DMS53 (cell line): Measurements from ENCODE around the gene SEL1L2.
A peak's percentile ranks its signal among the peaks of the same experiment; 100 is the strongest.

Experiments used
- DNase-seq: peaks from one replicate; lab custom pipeline; 2025; lab: John Stamatoyannopoulos, UW

SEL1L2 gene

GRCh38 chr20:13865156-13865555 is 125.3 kb downstream of the SEL1L2 start:
- DNase-seq, result no peak

DNA sequence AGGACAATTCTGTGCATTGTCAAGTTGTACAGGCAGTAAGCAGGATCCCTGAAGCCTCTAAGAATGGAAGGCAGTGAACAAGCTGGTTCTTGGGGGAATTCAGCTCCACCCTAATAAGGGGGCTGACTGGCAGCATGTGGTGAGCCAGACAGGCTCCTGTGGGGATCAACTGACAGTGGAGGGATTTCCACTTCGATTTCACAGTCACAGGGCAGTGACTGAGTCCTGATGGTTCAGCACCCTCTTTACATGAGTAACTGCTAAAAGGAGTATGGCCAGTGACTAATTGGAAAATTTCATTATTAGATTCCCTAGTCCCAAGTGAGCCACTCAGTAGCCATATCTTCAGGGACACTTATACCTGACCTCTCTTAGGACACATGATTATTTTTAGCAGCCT is 127.2 kb downstream of the SEL1L2 start:
- DNase-seq, result no peak

DNA sequence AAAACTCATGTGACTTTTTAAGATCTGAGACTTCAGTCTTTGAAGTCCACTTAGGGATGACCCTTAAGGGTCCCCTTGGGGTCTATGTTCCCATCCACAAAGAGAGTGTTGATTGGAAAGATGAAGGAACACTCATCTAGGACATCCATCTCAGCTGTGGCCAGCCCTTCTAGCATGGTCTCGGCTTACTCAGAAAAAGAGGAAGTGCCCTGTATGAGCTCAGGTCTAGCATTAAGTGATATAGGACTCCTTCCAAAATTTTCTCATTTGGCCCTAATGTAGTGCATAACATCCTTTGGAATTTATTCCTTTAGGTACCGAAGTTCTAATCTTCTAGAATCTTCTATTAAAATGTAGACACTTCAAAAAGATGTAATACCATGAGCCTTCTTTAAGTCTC is 128.2 kb downstream of the SEL1L2 start:
- DNase-seq, result no peak

GRCh38 chr20:13858871-13859270 is 131.5 kb downstream of the SEL1L2 start:
- no peak for DNase-seq

- DNase-seq, result no peak
These were observed 132.0 kb downstream of the SEL1L2 start for GRCh38 chr20:13858439-13858838.

GRCh38 chr20:13857961-13858360 is 132.5 kb downstream of the SEL1L2 start:
- no peak for DNase-seq

DNA sequence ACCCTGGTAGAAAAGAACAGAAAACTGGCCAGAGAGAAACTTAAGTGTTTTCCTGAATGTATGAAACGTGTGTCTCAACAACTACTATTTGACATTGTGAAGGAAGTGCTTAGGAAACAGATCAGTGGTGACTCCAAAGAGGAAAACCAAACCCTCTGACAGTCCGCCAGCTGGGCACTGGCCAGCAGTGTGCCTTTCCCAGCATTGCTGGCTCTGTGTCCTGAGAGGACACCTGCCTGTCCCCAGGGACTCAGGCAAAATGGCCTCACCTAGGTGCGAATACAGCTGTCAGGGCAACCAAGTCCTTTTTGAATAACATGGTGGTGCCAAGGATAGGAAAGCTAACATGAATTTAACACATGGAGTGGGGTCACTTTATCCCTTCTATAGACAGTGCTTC is 133.1 kb downstream of the SEL1L2 start:
- peak; percentile 9 for DNase-seq

DNA sequence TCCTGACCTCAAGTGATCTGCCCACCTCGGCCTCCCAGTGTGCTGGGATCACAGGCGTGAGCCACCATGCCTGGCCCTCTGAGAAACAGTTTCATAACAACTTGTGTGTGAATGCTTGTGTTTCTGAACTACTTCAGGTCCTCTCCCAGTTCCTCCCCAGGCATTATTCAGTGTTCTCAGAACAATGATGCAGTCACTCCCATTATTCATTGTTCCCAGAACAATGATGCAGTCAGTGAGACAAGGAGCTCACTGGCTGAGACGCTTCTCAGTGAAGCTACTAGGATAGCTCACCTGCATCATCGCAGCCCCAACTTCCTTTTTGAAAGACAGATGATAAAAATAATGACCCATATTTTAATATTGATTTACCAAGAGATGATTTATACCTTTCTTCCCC is 134.1 kb downstream of the SEL1L2 start:
- no peak for DNase-seq

DNA sequence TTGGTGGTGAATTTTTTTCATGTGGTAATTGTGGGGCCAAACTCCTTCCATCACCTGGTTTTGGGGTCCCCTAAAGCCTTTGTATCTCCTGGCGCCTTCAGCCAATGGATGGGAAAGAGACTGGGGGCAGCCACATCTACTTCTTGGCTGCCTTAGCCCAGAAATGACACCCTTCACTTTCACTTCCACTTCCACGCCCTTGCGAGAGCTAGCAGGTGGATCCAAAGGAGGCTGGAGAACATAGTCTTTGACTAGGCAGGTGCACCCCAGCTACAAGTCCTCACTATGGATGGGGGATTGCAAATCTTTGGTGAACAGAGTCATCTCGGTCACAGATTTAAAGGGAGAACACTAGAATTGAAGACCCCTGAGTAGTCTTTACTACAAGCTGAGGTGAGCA is 134.8 kb downstream of the SEL1L2 start:
- DNase-seq, result no peak

GRCh38 chr20:13852306-13852705 is 138.1 kb downstream of the SEL1L2 start:
- DNase-seq, result no peak

DNA sequence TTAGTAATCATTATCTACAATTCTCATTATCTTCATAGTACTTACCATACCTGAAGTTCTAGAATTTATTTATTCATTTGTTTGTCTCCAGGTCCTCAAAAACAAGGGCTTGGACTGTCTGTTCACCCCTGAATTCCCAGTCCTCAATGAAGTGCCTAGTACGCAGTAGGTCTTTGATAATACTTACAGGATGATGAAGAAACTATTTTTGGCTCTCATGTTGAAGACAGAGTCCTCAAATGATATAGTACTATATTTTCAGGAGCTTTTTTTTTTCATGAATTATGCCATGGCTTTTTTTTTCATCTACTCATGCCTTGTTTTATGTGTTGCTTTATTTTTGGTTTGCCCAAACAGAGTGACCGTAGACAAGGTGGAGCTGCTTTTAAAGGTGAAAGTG is 139.1 kb downstream of the SEL1L2 start:
- DNase-seq, result no peak

- DNase-seq, result no peak
These were observed 146.1 kb downstream of the SEL1L2 start for GRCh38 chr20:13844296-13844695.

DNA sequence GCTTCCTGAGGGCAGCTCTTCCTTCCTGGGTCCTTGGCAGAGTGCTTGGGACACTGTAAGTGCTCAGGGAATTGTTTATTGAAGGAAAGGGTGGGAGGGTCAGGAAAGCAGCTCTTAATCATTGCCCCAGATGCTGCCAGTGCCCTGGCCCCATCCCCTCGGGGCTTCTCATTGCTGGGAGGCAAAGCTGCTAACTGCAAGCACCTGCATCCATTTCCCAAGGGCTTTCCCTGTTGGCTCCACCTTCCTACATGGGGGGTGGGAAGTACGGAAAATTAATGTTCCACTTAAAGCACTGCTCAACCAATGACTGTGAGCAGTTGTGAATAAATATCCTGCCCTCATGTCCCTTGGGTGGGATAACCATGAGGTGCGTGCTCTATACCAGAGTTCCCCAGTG is 149.2 kb downstream of the SEL1L2 start:
- DNase-seq, result no peak

- DNase-seq, result no peak
These were observed 150.3 kb downstream of the SEL1L2 start for GRCh38 chr20:13840093-13840465.

- DNase-seq, result no peak
These were observed 150.9 kb downstream of the SEL1L2 start for GRCh38 chr20:13839421-13840092.

DNA sequence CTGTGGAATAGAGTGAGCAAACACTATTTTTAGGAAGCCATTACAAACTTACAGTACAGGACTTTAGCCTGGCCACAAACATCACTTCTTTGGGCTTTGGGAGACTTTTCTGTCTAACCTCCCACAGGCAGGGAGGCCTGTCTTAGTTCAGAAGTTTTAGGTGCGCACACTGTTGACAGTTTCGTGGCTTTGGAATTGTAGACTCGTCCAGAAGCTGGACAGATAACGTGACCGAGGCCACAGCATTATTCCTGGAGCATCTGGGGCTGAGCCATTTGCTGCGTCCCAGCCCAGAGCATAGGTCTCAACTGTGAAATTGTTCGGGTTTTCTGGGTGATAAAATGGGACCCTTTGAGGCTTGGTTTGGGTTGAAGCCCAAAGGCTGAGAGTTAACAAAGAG is 151.8 kb downstream of the SEL1L2 start:
- DNase-seq, result no peak

DNA sequence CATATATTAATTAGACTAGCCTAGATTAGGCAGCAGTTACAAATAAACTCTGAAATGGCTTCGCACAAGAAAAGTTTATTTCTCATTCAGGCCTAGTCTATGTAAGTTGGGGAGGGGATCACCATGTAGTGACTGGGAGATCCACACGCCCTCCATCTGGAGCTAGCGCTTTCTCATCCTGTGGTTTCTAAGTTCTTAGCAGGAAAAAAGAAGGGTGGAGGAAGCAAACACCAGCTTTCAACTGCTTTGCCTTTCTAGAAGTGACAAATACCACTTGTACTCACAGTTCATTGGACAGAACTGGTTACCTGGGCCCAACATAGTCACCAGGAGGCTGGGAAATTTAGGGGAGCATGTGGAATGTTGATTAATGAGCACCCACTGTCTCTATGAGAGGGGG is 158.9 kb downstream of the SEL1L2 start:
- DNase-seq, result no peak

GRCh38 chr20:13825465-13825864 is 164.9 kb downstream of the SEL1L2 start:
- no peak for DNase-seq

DNA sequence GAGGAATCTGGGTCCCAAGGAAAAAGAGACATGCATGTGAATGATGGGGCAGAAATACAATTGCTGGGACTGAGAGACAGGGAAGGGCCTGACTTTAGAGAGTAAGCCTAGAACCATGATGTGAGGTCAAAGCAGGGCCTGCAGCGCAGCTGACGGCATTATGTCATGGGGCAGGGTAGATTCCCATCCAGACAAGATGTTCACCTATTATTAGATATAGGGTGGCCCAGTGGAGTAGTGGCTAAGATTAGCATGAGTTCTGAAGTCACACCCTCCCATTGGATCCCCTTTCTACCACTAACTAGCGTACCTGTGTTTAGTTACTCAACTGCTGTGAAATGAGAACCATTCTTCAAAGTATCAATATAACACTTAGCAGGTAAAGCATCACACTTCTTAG is 166.0 kb downstream of the SEL1L2 start:
- DNase-seq, result no peak

GRCh38 chr20:13822459-13822858 is 168.0 kb downstream of the SEL1L2 start:
- peak; percentile 17 for DNase-seq

GRCh38 chr20:13821876-13822275 is 168.5 kb downstream of the SEL1L2 start:
- DNase-seq, result no peak

DNA sequence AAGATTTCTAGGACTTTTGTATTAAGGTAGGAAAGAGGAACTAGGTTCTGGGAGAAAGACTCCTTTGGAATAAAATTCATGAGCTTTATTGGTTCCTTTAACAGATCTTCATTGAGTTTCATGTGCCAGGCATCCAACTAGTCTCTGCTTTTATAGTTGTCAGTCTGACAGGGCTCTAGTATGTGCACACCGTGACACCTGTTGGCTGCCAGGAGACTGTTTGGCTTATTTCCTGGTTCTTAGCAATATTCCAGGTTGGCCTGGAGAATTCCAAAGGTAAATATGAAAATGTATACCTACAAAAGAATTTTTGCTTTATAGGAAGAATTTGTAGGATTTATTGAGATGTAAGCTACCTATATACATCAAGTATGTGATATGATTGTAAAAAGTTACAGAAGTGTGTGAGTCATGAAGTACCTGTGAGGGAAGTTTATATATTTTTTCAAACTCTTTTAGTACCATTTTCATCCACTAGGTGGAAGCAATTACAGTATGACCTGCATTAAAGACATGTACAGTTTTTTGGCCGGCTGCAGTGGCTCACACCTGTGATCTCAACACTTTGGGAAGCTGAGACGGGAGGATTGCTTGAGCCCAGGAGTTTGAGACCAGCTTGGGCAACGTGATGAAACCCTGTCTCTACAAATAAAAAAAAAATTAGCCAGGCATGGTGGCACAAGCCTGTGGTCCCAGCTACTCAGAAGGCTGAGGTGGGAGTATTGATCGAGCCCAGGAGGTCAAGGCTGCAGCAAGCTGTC is 170.3 kb downstream of the SEL1L2 start:
- DNase-seq, result peak; percentile 88

DNA sequence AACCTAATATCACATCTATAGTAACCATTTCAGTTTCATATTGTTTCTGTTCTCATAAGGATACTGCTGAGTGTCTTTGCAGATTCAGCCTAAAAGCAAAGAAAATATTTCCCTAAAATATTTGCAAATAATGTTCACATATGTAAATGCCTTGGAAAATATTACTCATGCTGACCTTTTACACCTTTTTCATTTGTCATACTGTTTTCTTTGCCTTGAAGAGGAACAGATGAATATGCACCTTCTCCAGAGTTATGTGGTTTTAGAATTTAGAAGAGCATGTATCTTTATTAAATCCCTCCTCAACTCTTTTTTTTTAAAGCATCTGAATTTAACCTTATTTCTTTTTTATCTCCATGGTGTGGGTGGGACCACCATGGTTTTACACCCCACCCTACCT is 173.1 kb downstream of the SEL1L2 start:
- DNase-seq, result no peak

DNA sequence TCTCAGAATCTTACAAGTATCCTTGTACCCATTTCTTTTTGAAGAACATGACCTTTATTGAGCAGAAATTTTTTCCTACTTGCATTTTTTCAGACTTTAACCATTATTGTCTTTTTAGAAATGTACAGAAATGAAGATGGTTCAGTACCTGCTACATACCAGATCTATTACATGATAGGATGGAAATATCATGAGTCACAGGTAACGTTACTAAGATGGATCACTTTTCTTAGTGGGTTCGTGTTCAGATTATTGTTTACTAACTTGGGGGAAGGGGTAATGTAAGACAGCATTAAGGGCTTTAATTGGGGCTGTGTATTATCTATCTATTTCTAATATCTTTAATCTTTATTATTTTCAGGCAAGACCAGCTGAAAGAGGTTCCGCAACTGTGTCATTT is 173.7 kb downstream of the SEL1L2 start:
- DNase-seq, result no peak
